GM23248 (cell line): ENCODE results near the gene UCMA.

Experiments used
- EZH2 ChIP-seq: fragments of 200-600 bp; sonication (generic); IDR thresholded peaks from 2 replicates; pipeline ENCODE4 v1.6.1; 2018; ENCODE audit warnings: antibody characterized with exemption, mild to moderate bottlenecking; ENCODE audit not compliant: insufficient read depth, poor library complexity, severe bottlenecking
- EZH2phosphoT487 ChIP-seq: fragments of 200-600 bp; sonication (generic); IDR thresholded peaks from 2 replicates; pipeline ENCODE4 v1.6.1; 2018; ENCODE audit warnings: antibody characterized with exemption, moderate library complexity, mild to moderate bottlenecking, low read depth; ENCODE audit not compliant: insufficient read depth

GRCh38 chr10:13223241-13223640, 10.9 kb downstream of the UCMA start:
- no peak for TF ChIP-seq EZH2phosphoT487
- TF ChIP-seq EZH2 = no peak
